Measurements from ENCODE around the gene IKZF1.

IKZF1 gene

DNA sequence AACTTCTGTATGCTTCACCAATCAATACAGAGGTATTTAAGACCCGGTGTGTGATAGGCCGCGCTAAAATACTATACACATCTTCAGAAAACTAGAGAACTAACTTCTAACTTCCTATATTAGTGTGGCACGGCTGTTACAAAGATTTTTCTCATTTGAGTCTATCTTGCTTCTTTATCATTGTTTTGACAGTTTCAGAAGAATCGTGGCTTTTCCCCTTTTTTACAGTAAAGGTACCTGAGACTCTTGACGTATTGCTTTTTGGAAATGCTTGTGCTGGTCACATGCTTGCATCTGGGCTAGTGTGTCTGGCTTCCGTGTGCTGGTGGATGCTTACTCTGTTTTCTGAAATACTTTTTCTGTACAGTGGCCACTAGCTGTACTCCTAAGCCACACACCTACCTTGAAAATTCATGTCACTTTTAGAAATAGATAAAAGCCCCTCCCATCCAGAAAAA is 12.7 kb downstream of the IKZF1 start:
- Histone ChIP-seq H3K4me1 (no peaks in the 10 kb centered on the region), H3K27me3 (peaks cover 0 to 3% of the 10 kb centered on the region in 2 donors), H3K4me3 (no peak overlapping the region), H3K36me3 (no peaks in the 10 kb centered on the region), H3K9me3 (no peaks in the 10 kb centered on the region), H3K27ac (no peak overlapping the region)
- DNase-seq: no peak
- TF ChIP-seq, protein P1, sequence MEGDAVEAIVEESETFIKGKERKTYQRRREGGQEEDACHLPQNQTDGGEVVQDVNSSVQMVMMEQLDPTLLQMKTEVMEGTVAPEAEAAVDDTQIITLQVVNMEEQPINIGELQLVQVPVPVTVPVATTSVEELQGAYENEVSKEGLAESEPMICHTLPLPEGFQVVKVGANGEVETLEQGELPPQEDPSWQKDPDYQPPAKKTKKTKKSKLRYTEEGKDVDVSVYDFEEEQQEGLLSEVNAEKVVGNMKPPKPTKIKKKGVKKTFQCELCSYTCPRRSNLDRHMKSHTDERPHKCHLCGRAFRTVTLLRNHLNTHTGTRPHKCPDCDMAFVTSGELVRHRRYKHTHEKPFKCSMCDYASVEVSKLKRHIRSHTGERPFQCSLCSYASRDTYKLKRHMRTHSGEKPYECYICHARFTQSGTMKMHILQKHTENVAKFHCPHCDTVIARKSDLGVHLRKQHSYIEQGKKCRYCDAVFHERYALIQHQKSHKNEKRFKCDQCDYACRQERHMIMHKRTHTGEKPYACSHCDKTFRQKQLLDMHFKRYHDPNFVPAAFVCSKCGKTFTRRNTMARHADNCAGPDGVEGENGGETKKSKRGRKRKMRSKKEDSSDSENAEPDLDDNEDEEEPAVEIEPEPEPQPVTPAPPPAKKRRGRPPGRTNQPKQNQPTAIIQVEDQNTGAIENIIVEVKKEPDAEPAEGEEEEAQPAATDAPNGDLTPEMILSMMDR (IDR thresholded peaks at IDR 0.05): no peak
- intact Hi-C loops (cut with DNase I; ENCODE audit: low total_unique reads): no loop called here

DNA sequence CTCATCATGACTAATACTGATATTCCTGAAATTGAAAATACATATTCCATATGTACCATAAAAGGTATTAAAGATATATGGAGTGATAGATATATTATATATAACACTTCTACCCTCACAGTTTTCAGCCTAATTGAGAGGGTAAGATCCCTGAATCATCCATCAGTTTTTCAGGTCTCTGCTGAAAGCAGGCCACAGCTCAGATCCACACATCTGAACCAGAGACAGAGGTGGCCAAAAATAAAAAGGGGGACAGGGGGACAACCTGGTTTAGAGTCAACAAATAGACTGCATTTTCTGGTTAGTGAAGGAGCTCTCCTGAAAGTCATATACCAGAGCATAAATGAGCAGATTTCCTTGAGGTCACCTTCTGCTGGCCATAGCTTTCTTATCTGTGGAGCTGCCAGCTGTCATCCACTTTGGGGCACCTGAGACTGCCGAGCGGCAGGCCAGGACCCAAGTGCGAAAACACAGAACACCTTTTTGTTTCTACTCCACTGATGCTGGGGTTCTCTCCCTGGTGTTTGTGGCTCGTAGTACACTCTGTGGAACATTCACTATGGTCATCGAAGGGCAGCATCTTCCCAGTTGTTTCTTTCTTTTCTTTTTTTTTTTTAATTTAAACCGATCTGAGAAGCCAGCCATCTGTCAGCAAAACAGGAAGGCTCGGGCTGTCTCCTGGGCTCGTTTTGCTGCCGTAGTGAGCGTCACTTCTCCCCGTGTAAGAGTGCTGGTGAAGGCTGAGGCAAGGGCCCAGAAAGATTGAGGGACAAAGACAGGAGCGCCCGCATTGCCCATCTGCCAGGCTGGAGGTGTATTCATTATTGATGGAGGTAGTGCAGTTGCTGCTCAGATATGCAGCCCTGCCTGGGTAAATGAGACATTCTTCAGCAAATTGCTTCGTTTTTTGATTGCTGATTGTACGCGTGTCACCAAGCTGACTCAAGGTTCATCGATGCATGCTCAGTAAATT is 13.5 kb downstream of the IKZF1 start:
- H3K36me3 ChIP-seq: no peaks in the 10 kb centered on the region
- no peak for DNase-seq
- intact Hi-C loops (cut with DNase I; ENCODE audit: low total_unique reads): no loop called here
- H3K4me3 ChIP-seq: no peak overlapping the region
- TF ChIP-seq, protein P1 (IDR thresholded peaks at IDR 0.05): no peak
- H3K9me3 ChIP-seq: no peaks in the 10 kb centered on the region
- no peak overlapping the region for H3K27ac ChIP-seq
- peaks cover 0 to 3% of the 10 kb centered on the region in 2 donors for H3K27me3 ChIP-seq
- H3K4me1 ChIP-seq: no peaks in the 10 kb centered on the region

DNA sequence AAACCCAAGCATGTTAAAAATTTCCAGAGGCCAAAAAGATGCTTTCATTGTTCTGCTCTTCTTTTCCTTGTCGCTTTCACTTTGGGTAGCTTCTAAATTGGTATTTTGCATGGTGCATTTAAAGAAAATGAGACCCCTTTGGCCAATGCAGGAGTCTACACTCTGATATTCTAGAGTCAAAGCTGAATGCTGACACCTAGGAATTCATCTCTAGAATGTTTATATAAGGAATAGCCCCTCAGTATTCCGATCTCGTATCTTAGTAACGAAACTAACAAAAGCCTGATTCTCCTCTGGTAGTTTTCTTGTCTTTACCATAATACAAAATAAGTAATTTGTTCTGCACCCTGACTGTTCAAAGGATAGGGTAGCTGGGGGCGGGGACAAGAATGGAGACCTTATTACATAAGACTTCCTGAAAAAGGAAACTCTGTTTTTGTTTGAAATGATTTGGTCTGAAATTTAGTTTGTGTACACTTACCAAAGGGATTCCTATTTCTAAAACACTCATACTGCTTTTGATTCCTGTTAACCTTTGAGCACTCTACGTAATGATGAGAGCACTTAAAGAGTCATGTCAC is 17.1 kb downstream of the IKZF1 start:
- Histone ChIP-seq H3K4me1 (no peaks in the 10 kb centered on the region), H3K36me3 (no peaks in the 10 kb centered on the region), H3K4me3 (no peak overlapping the region), H3K9me3 (no peaks in the 10 kb centered on the region), H3K27me3 (peaks cover 0 to 3% of the 10 kb centered on the region in 2 donors), H3K27ac (no peak overlapping the region)
- no peak for DNase-seq
- intact Hi-C loops (cut with DNase I; ENCODE audit: low total_unique reads): no loop called here
- TF ChIP-seq, protein P1 (IDR thresholded peaks at IDR 0.05): no peak

DNA sequence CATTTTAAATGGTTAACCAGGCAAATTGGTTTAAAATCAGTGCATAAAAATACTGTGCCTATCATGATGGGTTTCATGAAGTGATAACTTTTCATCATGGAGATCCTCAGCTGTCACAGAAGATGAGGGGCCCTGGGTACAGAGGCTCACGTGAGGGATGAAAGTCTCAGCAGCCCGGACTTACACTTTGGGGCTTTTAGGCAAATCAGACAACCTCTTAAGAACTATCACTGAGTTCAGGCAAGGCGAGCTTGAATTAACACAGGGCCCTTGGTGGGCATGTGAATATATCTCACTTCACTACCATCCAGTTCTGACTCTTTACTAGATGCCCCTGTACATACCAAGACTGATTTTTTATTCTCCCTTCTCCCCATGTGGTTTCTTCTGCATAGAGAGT is 19.6 kb downstream of the IKZF1 start:
- Histone ChIP-seq H3K36me3 (no peaks in the 10 kb centered on the region), H3K27ac (no peak overlapping the region), H3K4me1 (no peaks in the 10 kb centered on the region), H3K9me3 (no peaks in the 10 kb centered on the region), H3K4me3 (no peak overlapping the region), H3K27me3 (peaks cover 0 to 5% of the 10 kb centered on the region in 2 donors)
- DNase-seq: no peak
- intact Hi-C loops (cut with DNase I; ENCODE audit: low total_unique reads): no loop called here
- TF ChIP-seq, protein P1 (IDR thresholded peaks at IDR 0.05): no peak

DNA sequence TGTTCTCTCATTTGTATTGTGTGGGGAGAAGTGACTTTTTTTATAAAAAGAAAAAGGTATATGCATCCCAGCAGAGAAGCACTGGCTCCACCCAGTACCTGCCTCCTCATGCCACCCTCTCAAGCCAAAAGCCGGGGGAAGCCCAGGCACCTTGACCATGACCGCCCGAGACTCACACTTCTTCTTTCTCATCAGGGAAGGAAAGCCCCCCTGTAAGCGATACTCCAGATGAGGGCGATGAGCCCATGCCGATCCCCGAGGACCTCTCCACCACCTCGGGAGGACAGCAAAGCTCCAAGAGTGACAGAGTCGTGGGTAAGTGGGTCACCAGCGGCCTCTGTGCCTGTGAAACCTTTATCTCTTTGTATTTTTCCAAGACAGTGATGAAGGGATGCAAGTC is 22.9 kb downstream of the IKZF1 start:
- intact Hi-C loops (cut with DNase I; ENCODE audit: low total_unique reads): no loop called here
- no peak overlapping the region for H3K27ac ChIP-seq
- no peak for DNase-seq
- H3K4me1 ChIP-seq: no peaks in the 10 kb centered on the region
- TF ChIP-seq, protein P1 (IDR thresholded peaks at IDR 0.05): no peak
- H3K36me3 ChIP-seq: no peaks in the 10 kb centered on the region
- no peaks in the 10 kb centered on the region for H3K9me3 ChIP-seq
- H3K27me3 ChIP-seq: peaks cover 0 to 2% of the 10 kb centered on the region in 2 donors
- H3K4me3 ChIP-seq: no peak overlapping the region
